Nephron progenitor cell (in vitro differentiated cells): ENCODE data around the gene TAS2R20.

Experiments
- DNase-seq: peaks from one replicate; pipeline ENCODE4 v3.0.0; 2021
- H3K27ac Mint-ChIP-seq: 2 replicates; pipeline ENCODE4 v1.8.0; 2021; ENCODE audit warnings: mild to moderate bottlenecking, moderate library complexity, mixed read lengths
- H3K27me3 Mint-ChIP-seq: 2 replicates; pipeline ENCODE4 v1.8.0; 2021; ENCODE audit warnings: mild to moderate bottlenecking, low read depth, mixed read lengths; ENCODE audit not compliant: poor library complexity
- H3K36me3 Mint-ChIP-seq: 2 replicates; pipeline ENCODE4 v1.8.0; 2021; ENCODE audit warnings: low read depth, mixed read lengths
- H3K4me1 Mint-ChIP-seq: 2 replicates; pipeline ENCODE4 v1.8.0; 2021; ENCODE audit warnings: mixed read lengths
- H3K4me3 Mint-ChIP-seq: 2 replicates; pipeline ENCODE4 v1.8.0; 2021; ENCODE audit warnings: mild to moderate bottlenecking, moderate library complexity, mixed read lengths
- H3K9me3 Mint-ChIP-seq: 2 replicates; pipeline ENCODE4 v1.8.0; 2021; ENCODE audit warnings: mild to moderate bottlenecking, moderate library complexity, mixed read lengths
- CTCF ChIP-seq: fragments of 200-600 bp; sonication (generic); IDR thresholded peaks from 2 replicates; pipeline ENCODE4 v1.5.0; 2021; ENCODE audit warnings: antibody characterized with exemption

TAS2R20 gene

GRCh38 chr12:10956085-10956484, 42.0 kb downstream of the TAS2R20 start:
- TF ChIP-seq CTCF = no peak
- Mint-ChIP-seq H3K4me1 (no peaks in the 10 kb centered on the region), H3K27me3 (no peaks in the 10 kb centered on the region), H3K9me3 (peaks cover 65% of the 10 kb centered on the region), H3K36me3 (peaks cover 78% of the 10 kb centered on the region), H3K4me3 (no peak overlapping the region), H3K27ac (no peak overlapping the region)
- no peak for DNase-seq

GRCh38 chr12:10952645-10953044, 45.5 kb downstream of the TAS2R20 start:
- Mint-ChIP-seq H3K4me3 (no peak overlapping the region), H3K36me3 (peaks cover 88% of the 10 kb centered on the region), H3K4me1 (no peaks in the 10 kb centered on the region), H3K27me3 (no peaks in the 10 kb centered on the region), H3K9me3 (peaks cover 83% of the 10 kb centered on the region), H3K27ac (no peak overlapping the region)
- no peak for DNase-seq
- no peak for TF ChIP-seq CTCF
